Femur (tissue), 1 donor: ENCODE data around the gene STPG3.
"Not testable (repeated sequence)": the region's sequence is repeated elsewhere in the genome, so short reads cannot be mapped to it uniquely, and the experiment has no call there.

ENCODE experiments used
- DNase-seq: peaks from one replicate; pipeline ENCODE4 v3.0.0-alpha.2; 2017

STPG3 gene

GRCh38 chr9:137247135-137247915 is 3.8 kb upstream of the STPG3 start:
- DNase-seq = no peak

- no peak for DNase-seq
Measured at GRCh38 chr9:137247916-137248175, 3.2 kb upstream of the STPG3 start.

DNA sequence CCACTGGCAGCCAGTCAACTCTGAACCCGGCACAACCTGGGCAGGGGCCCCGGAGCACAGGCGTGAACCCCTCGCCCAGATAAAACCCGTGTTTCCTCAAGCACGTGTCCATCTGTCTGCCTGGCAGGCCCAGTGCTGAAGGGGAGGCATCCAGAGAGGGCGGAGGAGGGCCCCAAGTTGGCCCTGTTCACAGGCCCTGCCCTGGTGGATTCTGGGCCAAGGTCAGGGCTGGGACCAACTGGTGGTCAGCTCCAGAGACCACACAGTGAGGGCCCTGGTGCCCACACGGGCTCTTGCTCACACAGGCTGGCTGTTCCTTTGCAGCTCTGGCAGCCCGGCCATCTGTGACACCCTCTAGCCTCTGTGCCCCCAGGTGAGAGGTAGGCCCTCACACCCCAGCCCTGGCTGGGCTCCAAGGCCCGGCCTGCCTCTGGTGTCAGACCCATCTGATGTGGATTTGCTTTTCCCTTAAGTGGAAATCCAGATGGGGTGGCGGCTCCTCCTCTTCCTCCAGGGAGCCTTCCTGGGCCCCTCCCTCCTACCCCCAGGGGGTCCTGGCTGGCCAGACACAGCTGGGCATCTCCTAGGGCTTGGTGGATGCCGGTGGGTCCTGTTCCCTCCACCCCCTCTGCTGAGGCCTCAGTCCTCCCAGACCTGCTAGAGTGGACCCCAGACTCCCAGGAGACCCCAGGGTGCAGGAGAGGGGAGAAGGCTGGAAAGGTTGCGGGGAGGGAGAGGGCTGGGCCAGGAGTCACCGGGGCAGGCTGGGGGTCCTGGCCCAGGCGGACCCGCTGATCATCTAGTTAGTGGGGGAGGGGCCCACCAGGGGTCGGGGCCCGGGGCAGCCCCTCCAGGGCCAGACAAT is 525 bp upstream of the STPG3 start:
- DNase-seq = no peak

GRCh38 chr9:137251490-137252268 is 593 bp downstream of the STPG3 start:
- no peak for DNase-seq

DNA sequence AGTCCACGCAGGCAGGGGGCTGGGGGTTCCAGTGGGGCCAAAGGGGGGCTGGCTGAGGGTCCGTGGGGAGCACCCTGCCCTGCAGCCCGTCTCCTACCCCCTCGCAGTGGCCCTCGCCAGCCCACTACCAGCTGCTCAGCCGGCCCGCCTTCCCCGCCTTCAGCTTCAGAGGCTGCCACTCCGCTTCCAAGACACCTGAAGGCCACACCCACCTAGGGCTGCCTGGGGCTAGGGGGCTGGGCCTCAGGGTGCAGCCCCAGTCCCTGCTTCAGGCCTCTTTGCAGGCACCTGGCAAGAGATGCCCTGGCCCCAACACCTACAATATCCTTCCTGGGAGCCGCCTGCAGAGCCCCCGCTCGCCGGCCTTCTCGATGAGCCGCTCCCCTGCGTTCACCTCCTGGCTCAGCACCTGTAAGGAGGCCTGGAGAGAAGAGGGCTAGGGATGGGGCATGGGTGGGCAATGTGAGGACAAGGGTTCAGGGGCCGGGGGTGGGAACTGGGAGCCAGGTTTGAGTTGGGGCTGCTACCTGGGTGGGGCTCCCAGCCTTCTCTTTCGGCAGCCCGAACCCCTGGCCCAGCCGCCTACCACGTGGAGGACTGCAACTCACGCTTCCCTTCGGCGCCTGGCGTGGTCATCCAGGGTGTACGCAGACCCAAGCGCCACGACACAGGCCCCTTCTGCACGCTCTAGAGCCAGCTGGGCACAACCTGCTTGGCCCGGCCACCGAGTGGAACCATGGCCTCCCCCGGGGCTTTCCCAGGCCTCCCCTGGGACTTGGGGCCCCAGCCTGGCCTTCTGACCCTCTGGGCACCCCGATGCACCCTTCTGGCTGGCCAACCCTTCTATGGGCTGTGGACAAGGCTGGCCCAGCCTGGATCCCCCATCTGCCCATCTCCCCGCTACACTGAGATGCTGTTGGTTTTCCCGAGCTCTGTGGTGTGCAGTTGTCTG is 1.7 kb downstream of the STPG3 start:
- DNase-seq = no peak

- no peak for DNase-seq
Measured at GRCh38 chr9:137253717-137254623, 2.9 kb downstream of the STPG3 start.

DNA sequence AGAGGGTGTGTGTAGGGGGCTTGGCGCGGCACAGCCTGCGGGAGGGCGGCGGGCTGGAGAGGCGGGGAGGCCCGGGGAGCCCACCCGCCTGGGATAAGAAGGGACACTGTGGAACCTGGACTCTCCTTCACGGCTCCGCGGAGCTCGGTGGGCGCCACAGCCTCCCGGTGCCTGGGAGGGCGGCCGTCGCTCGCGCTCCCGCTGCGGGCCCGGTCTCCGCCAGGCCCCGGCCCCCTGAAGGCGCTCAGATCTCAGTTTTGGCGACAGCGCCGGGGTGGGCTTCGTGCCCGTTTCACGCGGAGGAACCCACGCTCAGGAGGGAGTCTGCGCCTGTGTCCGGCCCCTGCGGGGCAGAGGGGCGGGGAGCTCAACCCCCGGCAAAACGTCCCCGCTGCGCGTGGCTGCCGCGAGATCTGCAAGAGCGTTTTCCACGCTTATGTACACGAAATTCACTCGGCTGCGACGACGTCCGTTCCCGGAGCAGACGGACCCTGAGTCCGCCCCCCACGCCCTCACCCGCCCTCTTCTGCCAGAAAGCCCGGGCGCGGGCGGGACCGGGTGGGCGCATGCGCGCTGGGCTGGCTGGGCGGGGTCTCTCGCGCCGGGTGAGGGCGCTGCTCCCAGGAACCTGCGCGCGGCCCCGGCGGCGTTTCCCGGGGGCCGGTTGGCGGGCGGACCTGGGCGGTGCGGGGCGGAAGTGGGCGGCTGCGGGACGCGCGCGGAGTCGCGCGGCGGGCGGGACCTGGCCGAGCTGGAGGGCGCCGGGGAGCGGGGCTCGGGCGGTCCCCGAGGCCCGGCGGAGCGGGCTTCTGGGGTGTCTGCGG is 3.8 kb downstream of the STPG3 start, which contains the start of gene NELFB:
NELFB (plus strand) TSS at position 704 of the 824 bp plus-strand sequence.
- peak; percentile 96 for DNase-seq

DNA sequence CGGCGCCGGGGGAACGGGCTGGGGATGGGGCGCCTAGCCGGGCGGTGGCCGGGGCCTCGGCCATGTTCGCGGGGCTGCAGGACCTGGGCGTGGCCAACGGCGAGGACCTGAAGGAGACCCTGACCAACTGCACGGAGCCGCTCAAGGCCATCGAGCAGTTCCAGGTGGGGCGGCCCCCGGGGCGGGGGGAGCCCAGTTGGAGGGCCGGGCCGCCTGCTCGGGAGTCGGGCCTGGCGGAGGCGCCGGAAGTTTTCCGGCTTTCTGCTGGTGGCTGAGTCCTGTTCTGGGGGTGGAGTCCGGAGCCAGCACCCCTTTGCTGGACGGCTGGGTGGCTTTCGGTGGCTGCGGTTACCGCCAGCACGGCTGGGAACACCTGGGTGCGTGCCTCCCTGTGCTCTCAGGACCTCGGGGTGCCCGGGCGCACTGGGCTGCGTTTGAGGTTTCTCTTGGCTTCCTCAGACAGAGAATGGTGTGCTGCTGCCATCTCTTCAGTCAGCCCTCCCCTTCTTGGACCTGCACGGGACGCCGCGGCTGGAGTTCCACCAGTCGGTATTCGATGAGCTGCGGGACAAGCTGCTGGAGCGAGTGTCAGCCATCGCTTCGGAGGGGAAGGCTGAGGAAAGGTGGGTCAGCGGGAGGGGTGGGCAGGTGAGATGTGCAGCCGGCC is 4.5 kb downstream of the STPG3 start:
- DNase-seq = no peak

DNA sequence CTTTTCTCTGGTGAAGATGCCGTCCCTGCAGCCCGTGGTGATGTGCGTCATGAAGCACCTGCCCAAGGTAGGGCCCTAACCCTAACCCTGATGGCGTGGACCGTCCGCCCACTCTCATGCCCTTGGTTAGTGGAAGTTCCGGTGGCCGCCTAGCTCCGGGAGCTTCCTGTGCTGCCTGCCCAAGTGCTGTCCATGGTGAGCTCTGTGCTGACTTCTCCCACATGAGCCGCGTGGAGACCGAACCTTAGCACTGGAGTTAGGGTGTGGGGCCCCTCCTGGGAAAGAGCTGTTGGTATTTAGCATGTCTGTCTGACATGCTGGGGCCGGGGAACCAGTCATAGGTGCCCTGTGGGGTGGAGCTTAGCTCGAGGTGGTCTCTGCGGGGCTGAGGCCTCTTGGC is 5.3 kb downstream of the STPG3 start:
- no peak for DNase-seq

- DNase-seq = no peak
Measured at GRCh38 chr9:137256856-137257255, 5.8 kb downstream of the STPG3 start.

- DNase-seq = not testable (repeated sequence)
Measured at GRCh38 chr9:137262173-137262908, 11.3 kb downstream of the STPG3 start.

GRCh38 chr9:137262909-137263285 is 11.8 kb downstream of the STPG3 start:
- DNase-seq = no peak

DNA sequence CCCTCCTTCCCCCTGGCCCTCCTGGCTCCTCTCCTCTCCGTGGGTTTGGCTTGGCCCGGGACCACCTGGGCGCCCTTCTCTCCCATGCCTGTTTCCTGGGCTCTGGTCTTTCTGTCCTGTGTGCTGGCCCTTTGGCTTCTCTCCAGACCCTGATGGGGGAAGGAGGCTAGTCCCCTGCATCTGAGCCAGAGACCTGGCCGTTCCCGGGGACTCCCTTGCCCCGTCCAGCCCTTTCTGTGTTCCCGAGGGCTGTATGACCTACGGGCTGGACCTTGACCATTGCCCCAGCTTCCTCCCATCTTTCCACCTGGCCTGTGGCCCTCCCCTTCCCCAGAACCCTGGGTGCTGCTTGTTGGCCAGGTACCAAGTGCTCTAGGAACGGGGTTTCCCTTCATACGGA is 12.4 kb downstream of the STPG3 start:
- no peak for DNase-seq

DNA sequence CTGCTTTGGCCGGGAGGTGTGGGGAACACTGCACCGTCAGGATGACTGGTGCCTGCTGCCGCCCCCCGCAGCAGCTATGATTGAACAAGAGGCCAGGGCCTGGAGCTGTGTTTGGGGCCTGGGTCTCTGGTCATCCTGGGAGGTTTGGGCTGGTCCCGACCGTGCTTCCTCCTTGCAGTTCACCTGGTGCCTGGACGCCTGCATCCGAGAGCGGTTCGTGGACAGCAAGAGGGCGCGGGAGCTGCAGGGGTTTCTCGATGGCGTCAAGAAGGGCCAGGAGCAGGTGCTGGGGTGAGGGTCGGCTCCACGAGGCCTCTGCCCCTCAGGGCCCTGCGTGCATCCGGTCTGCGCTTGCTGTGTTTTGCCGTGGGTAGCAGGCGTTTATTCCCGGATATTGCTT is 13.0 kb downstream of the STPG3 start:
- no peak for DNase-seq

GRCh38 chr9:137265496-137266161 is 14.5 kb downstream of the STPG3 start:
- DNase-seq = peak; percentile 22

- peak; percentile 24 for DNase-seq
Measured at GRCh38 chr9:137266162-137266527, 15.1 kb downstream of the STPG3 start.

- no peak for DNase-seq
Measured at GRCh38 chr9:137266585-137267453, 15.7 kb downstream of the STPG3 start.
